A673 (cell line): Measurements from ENCODE around the gene SVIL. TPM values are rescaled to one million over a fixed set of nuclear protein-coding genes. Genes with fewer than 3 reads are reported as not detected.

Experiments
- BruUV-seq: library from RNA; stranded (reverse); fragments of 400-500 nt; replicated peaks from 2 replicates; lab custom pipeline; 2021; lab: Mats Ljungman, UMichigan
- CTCF ChIA-PET: fragments of 300-600 bp; sonication (Branson Sonifier 250); formaldehyde crosslinking; loops from one replicate; lab custom pipeline; 2022; ENCODE audit warnings: antibody characterized with exemption; lab: Charles Lee
- POLR2A ChIA-PET: fragments of 300-600 bp; sonication (Branson Sonifier 250); formaldehyde crosslinking; loops from one replicate; lab custom pipeline; 2022; ENCODE audit warnings: antibody characterized with exemption; ENCODE audit not compliant: low non-redundant PET; lab: Charles Lee
- DNase-seq: peaks from one replicate; pipeline ENCODE4 v3.0.0-alpha.2; 2015; ENCODE audit warnings: low spot score
- H3K27ac ChIP-seq: fragments of 200-600 bp; sonication (generic); 2 replicates; pipeline ENCODE4 v1.5.1; 2016; ENCODE audit warnings: mixed run types, low read depth, mild to moderate bottlenecking, mixed read lengths, antibody characterized with exemption, low read length; ENCODE audit not compliant: poor library complexity, severe bottlenecking
- H3K27me3 ChIP-seq: fragments of 200-600 bp; sonication (generic); replicated peaks from 2 replicates; pipeline ENCODE4 v1.6.1; 2017; ENCODE audit warnings: mixed run types, low read depth, mild to moderate bottlenecking, mixed read lengths, antibody characterized with exemption, low read length; ENCODE audit not compliant: insufficient read depth, poor library complexity
- H3K36me3 ChIP-seq: fragments of 200-600 bp; sonication (generic); 2 replicates; pipeline ENCODE4 v1.6.1; 2016; ENCODE audit warnings: mixed run types, mild to moderate bottlenecking, mixed read lengths, antibody characterized with exemption, low read length; ENCODE audit not compliant: insufficient read depth, poor library complexity, severe bottlenecking
- H3K4me1 ChIP-seq: fragments of 200-600 bp; sonication (generic); 2 replicates; pipeline ENCODE4 v1.6.1; 2017; ENCODE audit warnings: mixed run types, mild to moderate bottlenecking, mixed read lengths, antibody characterized with exemption, low read length; ENCODE audit not compliant: insufficient read depth, poor library complexity, severe bottlenecking
- H3K4me3 ChIP-seq: fragments of 200-600 bp; sonication (generic); 2 replicates; pipeline ENCODE4 v1.5.1; 2016; ENCODE audit warnings: low read depth, mixed run types, mild to moderate bottlenecking, mixed read lengths, low read length; ENCODE audit not compliant: poor library complexity, severe bottlenecking
- H3K9me3 ChIP-seq: fragments of 200-600 bp; sonication (generic); 2 replicates; pipeline ENCODE4 v1.6.1; 2016; ENCODE audit warnings: mixed run types, low read depth, mild to moderate bottlenecking, mixed read lengths, antibody characterized with exemption, low read length; ENCODE audit not compliant: poor library complexity, severe bottlenecking
- CTCF ChIP-seq: fragments of 300-800, 200-600 bp; sonication (generic); conservative IDR thresholded peaks from 2 replicates; pipeline ENCODE4 v1.5.1; 2017; ENCODE audit warnings: low read depth, mild to moderate bottlenecking, antibody characterized with exemption, low read length, moderate library complexity, mixed read lengths
- EZH2 ChIP-seq: fragments of 200-600 bp; sonication (generic); IDR thresholded peaks from 2 replicates; pipeline ENCODE4 v1.6.1; 2017; ENCODE audit warnings: borderline replicate concordance, low read depth, mild to moderate bottlenecking, mixed read lengths, antibody characterized with exemption, low read length; ENCODE audit not compliant: poor library complexity, severe bottlenecking
- intact Hi-C: fragments of 100-400 bp; cut with micrococcal nuclease; formaldehyde crosslinking; loops from one replicate; pipeline ENCODE4 v1.10.0; 2022; ENCODE audit not compliant: unreplicated experiment
- total RNA-seq: library from RNA; stranded (reverse); gene quantifications from 2 replicates; pipeline ENCODE4 v1.2.3, GENCODE V29; 2021

The SVIL gene
- total RNA-seq, 1 experiment from 2014 or later, result 31.9 TPM

DNA sequence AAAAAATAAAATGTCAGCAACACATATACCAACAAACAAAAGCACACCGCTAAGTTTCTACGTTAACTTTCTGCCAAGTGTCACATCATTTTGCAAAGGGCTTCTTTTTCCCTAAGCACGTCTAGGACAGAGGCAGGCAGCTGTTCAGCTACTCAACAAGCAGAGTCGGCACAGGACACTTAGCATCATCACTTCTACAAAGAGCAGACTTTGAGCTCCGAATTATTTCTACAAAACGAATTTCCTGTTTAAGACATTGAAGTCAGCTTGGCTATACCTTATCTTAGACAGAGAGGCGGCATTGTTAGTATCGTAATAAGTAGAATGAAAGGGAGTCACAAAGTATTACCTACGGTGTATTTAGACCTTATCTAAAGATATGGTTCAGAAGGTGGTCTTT, 110.1 kb downstream of the SVIL start:
- no peaks in the 10 kb centered on the region for H3K36me3 ChIP-seq
- TF ChIP-seq EZH2 (no peak), CTCF (no peak)
- no peak overlapping the region for H3K4me3 ChIP-seq
- ChIA-PET CTCF (interaction anchor here (1.2 kb wide), 1 partner anchor 29 kb away, joined by 3 read pairs; no protein-coding TSS in a partner anchor), POLR2A (no interaction called here)
- H3K9me3 ChIP-seq, result no peaks in the 10 kb centered on the region
- no peaks in the 10 kb centered on the region for H3K27me3 ChIP-seq
- no TSS peak for BruUV-seq
- no peak overlapping the region for H3K27ac ChIP-seq
- no peak for DNase-seq
- peaks cover 14% of the 10 kb centered on the region for H3K4me1 ChIP-seq
- intact Hi-C loops, result no loop called here

GRCh38 chr10:29524294-29524693, 110.5 kb downstream of the SVIL start:
- TF ChIP-seq CTCF (no peak), EZH2 (no peak)
- POLR2A ChIA-PET, result no interaction called here
- DNase-seq, result no peak
- CTCF ChIA-PET, result no interaction called here
- no peaks in the 10 kb centered on the region for H3K36me3 ChIP-seq
- no TSS peak for BruUV-seq
- no peaks in the 10 kb centered on the region for H3K9me3 ChIP-seq
- no peak overlapping the region for H3K27ac ChIP-seq
- no peak overlapping the region for H3K4me3 ChIP-seq
- H3K4me1 ChIP-seq, result peaks cover 14% of the 10 kb centered on the region
- H3K27me3 ChIP-seq, result no peaks in the 10 kb centered on the region
- intact Hi-C loops, result no loop called here

- no peak for DNase-seq
- H3K4me1 ChIP-seq, result peaks cover 14% of the 10 kb centered on the region
- no peak overlapping the region for H3K27ac ChIP-seq
- ChIA-PET POLR2A (no interaction called here), CTCF (interaction anchor here (0.5 to 1.5 kb wide), 3 partner anchors 27 to 336 kb away, joined by 3 to 6 read pairs (median 3); no protein-coding TSS in a partner anchor)
- H3K9me3 ChIP-seq, result no peaks in the 10 kb centered on the region
- H3K36me3 ChIP-seq, result no peaks in the 10 kb centered on the region
- TF ChIP-seq EZH2 (no peak), CTCF (no peak)
- H3K4me3 ChIP-seq, result no peak overlapping the region
- no peaks in the 10 kb centered on the region for H3K27me3 ChIP-seq
- intact Hi-C loops, result no loop called here
- BruUV-seq, result no TSS peak
Observed at GRCh38 chr10:29522918-29523317, 111.9 kb downstream of the SVIL start.
